GM12891 (cell line): ENCODE data around the gene CTDP1.

Source experiments
- POLR2A ChIP-seq: IDR thresholded peaks from 2 replicates; pipeline ENCODE4 v1.6.1; 2011; ENCODE audit warnings: low read depth, low read length, control low read depth
- POLR2AphosphoS5 ChIP-seq: IDR thresholded peaks from 2 replicates; pipeline ENCODE4 v1.6.1; 2011; ENCODE audit warnings: low read depth, low read length, control low read depth

GRCh38 chr18:79657342-79657996 lies 22.1 kb upstream of the CTDP1 start:
- TF ChIP-seq POLR2AphosphoS5: no peak
- no peak for TF ChIP-seq POLR2A
